ENCODE measurements around the gene TP53RK.

The TP53RK gene

GRCh38 chr20:46708172-46708860 lies 19.1 kb upstream of the TP53RK start:
- DNase-seq (ENCODE audit: low read depth in 1 of 2, low spot score in 1 of 2) = no peak

- DNase-seq (ENCODE audit: low read depth in 1 of 2, low spot score in 1 of 2) = no peak
Measured at GRCh38 chr20:46706242-46706641, 17.0 kb upstream of the TP53RK start.

- DNase-seq (ENCODE audit: low read depth in 1 of 2, low spot score in 1 of 2) = no peak
Measured at GRCh38 chr20:46705378-46705729, 16.1 kb upstream of the TP53RK start.

- no peak for DNase-seq (ENCODE audit: low read depth in 1 of 2, low spot score in 1 of 2)
Measured at GRCh38 chr20:46704714-46705377, 15.6 kb upstream of the TP53RK start.

GRCh38 chr20:46703435-46703834 lies 14.2 kb upstream of the TP53RK start:
- no peak for DNase-seq (ENCODE audit: low read depth in 1 of 2, low spot score in 1 of 2)

GRCh38 chr20:46702447-46703203 lies 13.4 kb upstream of the TP53RK start:
- DNase-seq (ENCODE audit: low read depth in 1 of 2, low spot score in 1 of 2) = no peak

GRCh38 chr20:46701986-46702385 lies 12.7 kb upstream of the TP53RK start:
- DNase-seq (ENCODE audit: low read depth in 1 of 2, low spot score in 1 of 2) = no peak

GRCh38 chr20:46701556-46701955 lies 12.3 kb upstream of the TP53RK start:
- no peak for DNase-seq (ENCODE audit: low read depth in 1 of 2, low spot score in 1 of 2)

- no peak for DNase-seq (ENCODE audit: low read depth in 1 of 2, low spot score in 1 of 2)
Measured at GRCh38 chr20:46701057-46701456, 11.8 kb upstream of the TP53RK start.

- no peak for DNase-seq (ENCODE audit: low read depth in 1 of 2, low spot score in 1 of 2)
Measured at GRCh38 chr20:46700481-46700880, 11.2 kb upstream of the TP53RK start.

- no peak for DNase-seq (ENCODE audit: low read depth in 1 of 2, low spot score in 1 of 2)
Measured at GRCh38 chr20:46699651-46700359, 10.6 kb upstream of the TP53RK start.

- no peak for DNase-seq (ENCODE audit: low read depth in 1 of 2, low spot score in 1 of 2)
Measured at GRCh38 chr20:46698788-46699187, 9.5 kb upstream of the TP53RK start.

GRCh38 chr20:46696791-46697279 lies 7.6 kb upstream of the TP53RK start:
- DNase-seq (ENCODE audit: low read depth in 1 of 2, low spot score in 1 of 2) = no peak

- no peak for DNase-seq (ENCODE audit: low read depth in 1 of 2, low spot score in 1 of 2)
Measured at GRCh38 chr20:46695892-46696291, 6.6 kb upstream of the TP53RK start.

GRCh38 chr20:46694484-46694883 lies 5.2 kb upstream of the TP53RK start:
- DNase-seq (ENCODE audit: low read depth in 1 of 2, low spot score in 1 of 2) = no peak

- no peak for DNase-seq (ENCODE audit: low read depth in 1 of 2, low spot score in 1 of 2)
Measured at GRCh38 chr20:46691196-46691595, 2.0 kb upstream of the TP53RK start.

- DNase-seq (ENCODE audit: low read depth in 1 of 2, low spot score in 1 of 2) = no peak
Measured at GRCh38 chr20:46690219-46691106, 1.2 kb upstream of the TP53RK start.

- DNase-seq (ENCODE audit: low read depth in 1 of 2, low spot score in 1 of 2) = no peak
Measured at GRCh38 chr20:46689754-46690085, 476 bp upstream of the TP53RK start.

GRCh38 chr20:46688151-46689081 lies 828 bp downstream of the TP53RK start:
- no peak for DNase-seq (ENCODE audit: low read depth in 1 of 2, low spot score in 1 of 2)

All from stimulated activated CD4-positive, alpha-beta T cell treated with anti-CD3 and anti-CD28 coated beads, Interleukin-15, amount 100 ng/mL, for 1 hour (primary cell).